HG03159 (cell line): ENCODE data around the gene TMEM38B.
"Not testable (repeated sequence)": the region's sequence is repeated elsewhere in the genome, so short reads cannot be mapped to it uniquely, and the experiment has no call there.

Experiments
- ATAC-seq: cut with Tn5 transposase; IDR thresholded peaks from one replicate; pipeline ENCODE4 v1.9.1; 2021; ENCODE audit warnings: mild to moderate bottlenecking, moderate library complexity; ENCODE audit not compliant: unreplicated experiment

TMEM38B gene

DNA sequence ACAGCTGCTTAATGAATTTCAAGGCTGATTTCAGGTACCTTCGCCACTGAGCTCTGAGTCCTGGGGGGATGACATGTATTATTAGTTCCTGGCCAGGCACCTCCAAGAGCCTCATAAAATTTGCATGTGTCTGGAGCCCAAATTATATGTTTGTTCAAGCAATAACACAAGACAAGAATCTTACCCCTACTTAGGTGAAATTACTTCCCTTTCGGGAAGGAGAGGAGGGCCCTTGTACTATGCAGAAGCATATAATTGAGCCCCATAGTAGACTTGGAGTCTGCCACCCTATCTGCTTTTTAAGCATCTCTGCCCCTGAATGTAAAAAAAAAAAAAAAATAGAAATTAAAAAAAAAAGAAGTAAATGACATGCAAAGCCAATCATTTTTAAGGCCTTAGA lies 13.0 kb upstream of the TMEM38B start:
- no peak for ATAC-seq

DNA sequence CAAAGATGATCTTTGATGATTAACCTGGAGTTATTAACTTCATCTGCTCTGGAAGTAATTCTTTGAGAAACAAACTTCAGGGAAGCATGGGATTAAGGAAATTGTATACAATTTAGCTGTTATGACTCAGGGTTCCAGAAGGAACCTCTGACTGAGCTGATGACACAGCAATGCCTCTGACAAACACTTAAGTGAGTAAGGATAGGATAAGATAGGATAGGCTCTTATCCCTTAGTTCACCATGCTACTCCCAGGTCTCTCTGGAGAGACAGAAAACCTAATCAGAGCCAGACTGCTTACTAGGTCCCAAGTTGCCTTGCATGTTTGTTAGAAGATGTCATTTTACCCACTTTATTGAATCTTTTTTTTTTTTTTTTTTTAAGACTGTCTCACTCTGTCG lies 12.6 kb upstream of the TMEM38B start:
- no peak for ATAC-seq

DNA sequence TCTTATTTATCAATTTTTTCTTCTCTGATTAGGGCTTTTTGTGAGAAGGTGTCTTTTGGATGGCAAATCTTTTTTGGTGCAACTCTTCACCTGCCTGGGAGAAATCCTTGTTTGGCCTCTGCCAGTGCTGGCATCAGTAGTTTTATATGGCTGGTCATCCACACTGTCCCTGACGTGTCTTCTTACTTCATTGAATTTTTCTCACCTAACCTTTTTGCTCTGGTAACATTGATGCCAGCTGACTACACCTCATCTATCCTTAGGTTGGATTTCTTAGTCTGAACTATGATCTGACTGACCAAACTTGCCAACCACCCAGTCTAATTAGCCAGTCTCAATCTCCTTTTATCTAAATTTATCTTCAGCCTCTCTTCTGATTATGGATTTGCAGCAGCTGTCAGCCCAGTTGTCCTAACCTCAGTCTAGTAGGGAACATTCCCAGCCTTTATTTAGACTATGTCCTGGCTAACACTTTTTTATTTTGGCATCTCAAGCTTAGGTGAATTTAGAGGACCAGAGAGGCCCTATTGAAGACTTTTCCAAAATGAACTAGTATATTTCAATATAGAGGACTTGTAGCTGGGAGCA lies 10.6 kb upstream of the TMEM38B start:
- no peak for ATAC-seq

DNA sequence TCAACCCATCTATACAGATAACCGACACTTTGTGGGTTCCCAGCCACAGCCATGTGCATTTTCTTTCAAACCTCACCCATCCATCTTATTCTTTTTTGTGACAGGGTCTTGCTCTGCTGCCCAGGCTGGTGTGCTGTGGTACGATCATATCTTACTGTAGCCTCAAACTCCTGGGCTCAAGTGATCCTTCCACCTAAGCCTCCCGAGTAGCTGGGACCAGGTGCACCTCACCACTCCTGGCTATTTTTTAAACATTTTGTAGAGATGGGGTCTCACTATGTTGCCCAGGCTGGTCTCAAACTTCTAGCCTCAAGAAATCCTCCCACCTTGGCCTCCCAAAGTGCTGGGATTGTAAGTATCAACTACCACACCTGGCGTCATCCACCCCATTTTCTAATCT lies 7.4 kb upstream of the TMEM38B start:
- ATAC-seq = no peak

DNA sequence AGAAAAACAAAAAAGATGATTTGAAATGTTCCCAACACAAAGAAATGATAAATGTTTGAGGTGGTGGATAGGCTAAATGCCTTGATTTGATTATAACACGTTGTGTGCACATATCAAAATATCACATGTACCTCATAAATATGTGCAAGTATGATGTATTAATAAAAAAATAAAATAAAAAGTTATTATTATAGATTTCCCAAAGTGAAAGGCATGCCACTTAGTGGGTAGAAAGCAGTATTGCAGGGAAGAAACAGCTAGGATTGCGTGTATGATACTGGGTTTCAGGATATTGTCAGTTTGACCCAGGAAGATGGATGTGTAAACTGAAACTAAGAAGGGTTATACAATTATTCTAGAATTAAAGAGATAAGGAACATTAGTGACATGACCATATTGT lies 3.6 kb upstream of the TMEM38B start:
- ATAC-seq = no peak

DNA sequence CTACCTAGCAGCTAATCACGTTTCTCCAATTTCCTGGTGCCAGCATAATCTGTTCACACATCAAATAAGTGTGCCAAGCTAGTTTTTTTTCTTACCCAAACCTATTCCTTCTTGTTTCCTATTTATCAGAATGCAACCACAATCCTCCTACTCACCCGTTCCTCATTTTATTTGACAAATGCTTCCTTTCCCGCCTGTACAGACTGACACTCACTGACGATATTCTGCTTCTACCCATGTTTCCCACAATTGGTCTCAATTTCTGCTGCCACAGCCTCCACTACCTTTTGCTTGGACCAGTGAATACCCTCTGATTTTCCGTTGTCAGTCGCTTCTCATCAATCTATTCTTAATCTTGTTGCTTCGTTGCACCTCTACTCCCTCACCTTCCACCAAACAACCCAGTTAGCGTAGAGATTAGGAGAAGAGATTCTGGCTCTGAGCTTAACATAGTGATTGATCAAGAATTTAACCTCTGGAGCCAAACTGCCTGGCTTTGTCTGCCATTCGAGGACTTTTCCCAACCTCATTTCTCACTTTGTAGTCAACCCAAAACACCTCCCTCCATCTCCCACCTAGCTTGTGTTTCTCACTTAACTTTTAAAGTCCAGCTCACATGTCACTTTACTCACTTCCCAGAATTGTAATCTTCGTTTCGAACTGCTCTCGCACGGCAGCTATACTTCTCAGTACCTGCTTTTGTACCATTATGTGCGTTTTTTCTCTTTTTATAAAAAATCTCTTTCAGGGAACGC lies 729 bp upstream of the TMEM38B start:
- ATAC-seq = peak; percentile 33

DNA sequence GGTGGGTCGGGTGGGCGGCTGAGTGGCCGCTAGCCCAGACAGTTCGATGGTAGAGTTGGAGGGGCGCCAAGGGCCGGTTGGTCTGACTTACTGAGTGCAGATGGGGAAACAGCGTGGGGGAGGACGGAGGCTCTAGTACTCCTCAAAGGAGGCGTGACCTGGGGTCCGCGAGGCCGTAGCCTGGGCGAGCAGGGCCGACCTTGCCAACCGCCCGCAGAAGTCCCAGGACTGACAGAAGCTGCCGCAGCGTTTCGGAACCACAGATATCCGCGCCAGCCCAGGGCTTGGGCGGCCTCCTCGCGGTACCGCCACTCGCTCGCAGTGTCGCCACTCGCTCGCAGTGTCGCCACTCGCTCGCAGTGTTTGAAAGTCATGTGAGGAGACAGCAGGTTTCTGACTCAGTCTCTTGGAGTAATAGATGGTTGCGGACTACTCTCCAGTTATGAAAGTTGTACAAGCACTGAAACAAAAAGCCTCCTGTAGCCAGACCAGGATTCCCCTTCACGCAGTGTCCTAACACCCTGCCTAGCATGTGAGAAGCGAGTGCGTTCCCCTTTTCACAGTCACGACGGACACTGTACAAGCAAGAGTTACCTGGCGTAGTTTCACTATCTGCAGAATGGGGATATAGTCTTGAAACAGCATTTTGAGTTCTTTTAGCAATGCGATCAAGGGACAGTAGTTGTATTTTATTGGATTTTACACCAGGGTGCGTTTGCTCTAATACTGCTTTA lies 674 bp downstream of the TMEM38B start:
- peak; percentile 58 for ATAC-seq

DNA sequence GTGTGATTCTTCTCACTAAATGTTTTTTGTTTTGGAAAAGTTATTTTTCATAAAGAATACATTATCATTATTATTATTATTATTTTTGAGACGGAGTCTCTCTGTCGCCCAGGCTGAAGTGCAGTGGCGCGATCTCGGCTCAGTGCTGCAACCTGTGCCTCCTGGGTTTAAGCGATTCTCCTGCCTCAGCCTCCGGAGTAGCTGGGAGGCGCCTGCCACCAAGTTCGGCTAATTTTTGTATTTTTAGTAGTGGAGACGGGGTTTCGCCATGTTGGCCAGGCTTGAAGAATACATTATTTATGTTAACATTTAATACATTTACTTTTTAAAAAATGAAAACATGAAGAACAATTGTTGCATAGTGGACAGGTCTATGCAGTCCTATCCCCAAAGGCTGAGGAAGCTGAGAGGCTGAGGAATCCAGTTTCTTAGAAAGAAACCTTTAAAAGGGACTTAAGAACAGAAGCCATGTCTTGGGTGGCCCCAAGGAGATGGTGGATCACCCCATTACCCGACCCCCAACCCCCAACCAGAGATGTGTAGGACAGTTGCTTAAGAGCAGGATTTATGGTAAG lies 2.0 kb downstream of the TMEM38B start:
- no peak for ATAC-seq

DNA sequence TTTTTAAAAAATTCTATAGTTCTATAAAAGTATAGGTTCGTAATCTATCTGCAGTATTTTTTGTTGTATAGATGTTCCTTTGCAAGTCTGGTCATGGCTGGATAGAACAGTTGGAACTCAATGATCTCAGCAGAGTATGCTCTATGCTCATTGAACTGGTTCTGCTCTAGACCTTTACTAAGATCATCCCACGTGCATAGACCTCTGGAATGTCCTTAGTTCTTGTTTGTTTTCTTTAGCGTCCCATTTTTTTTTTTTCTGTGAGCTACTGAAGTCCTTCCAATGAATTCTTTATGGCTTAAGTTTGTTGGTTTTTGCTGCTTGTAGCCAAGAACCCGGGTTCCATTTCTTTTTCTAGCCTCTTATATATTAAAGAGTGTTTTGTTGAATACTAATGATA lies 3.5 kb downstream of the TMEM38B start:
- no peak for ATAC-seq

DNA sequence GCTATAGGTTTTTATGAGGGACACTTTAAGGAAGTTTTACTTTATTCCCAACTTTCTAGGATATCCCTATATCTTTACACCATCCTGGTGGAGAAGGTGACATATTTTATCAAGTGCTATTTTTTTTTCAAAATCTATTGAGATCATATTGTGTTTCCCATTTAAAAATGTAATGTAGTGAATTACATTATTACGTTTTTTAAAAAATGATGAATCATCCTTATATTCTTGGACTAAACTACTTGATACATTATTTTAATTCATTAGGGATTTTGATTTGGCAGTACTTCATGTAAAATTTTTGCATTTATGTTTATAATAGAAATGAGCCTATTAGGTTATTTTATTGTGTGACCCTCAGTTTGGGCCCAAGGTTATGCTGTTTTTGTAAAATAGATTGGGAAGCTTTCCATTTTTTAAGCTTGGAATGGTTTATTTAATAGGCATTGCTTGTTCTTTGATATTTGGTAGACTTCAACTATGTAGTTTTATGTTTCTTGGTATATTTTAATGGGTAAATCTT lies 4.1 kb downstream of the TMEM38B start:
- no peak for ATAC-seq

DNA sequence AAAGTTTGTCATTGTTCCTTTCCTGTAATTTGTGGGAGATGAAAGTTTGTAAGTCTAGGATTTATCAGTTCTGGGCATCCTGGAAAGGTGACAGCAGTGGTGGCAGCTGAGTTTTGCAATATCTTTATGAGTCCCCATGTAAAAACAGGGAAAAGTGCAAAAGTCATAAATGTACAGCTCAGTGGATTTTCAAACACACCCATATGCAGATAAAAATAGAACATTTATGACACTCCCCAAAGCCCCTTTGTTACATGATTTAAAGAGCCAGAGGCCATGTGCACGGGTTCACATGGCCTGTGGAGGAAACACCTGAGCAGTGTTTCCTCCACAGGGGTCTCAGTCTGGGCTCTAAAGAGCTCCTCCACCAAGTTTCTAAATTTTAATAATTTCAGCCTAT lies 6.3 kb downstream of the TMEM38B start:
- ATAC-seq = no peak

DNA sequence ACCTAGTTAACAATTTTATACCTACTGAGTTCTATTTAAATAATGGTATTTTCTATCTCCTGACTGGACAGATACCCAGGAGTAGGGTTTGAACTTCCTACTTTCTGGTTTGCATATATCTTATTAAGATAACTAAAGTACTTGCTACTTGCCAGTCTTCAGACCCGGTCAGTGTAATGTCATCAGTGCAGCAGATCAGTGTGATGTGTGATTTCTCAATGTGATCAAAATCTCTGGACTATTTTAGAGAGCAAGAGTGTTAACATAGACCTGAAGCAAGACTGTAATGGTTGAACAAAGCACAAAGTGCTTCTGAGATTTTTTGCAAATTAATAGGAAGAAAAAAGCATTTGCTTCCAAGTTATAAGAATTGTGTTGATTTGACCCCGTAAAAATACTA lies 6.8 kb downstream of the TMEM38B start:
- no peak for ATAC-seq

DNA sequence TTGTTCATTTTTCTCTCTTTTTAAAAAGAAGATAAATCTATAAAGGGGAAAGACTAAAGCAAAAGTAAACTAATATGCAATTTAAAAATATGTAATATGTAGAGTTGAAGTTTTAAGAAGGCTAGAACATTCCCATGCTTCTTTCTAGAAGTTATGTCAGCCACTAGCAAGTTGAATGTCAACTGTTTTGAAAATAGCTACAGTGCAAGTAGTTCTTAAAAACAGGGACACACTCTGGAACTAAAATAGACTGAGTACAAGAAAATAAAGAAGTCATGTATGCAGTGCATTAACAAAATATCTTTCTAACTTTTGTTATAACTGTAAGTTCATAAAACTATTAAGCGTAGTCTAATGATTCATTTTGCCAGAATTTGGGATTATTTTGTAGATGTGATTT lies 7.9 kb downstream of the TMEM38B start:
- ATAC-seq = no peak

DNA sequence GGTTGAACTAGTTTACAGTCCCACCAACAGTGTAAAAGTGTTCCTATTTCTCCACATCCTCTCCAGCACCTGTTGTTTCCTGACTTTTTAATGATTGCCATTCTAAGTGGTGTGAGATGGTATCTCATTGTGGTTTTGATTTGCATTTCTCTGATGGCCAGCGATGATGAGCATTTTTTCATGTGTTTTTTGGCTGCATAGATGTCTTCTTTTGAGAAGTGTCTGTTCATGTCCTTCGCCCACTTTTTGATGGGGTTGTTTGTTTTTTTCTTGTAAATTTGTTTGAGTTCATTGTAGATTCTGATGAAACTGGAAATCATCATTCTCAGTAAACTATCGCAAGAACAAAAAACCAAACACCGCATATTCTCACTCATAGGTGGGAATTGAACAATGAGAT lies 9.3 kb downstream of the TMEM38B start:
- not testable (repeated sequence) for ATAC-seq

DNA sequence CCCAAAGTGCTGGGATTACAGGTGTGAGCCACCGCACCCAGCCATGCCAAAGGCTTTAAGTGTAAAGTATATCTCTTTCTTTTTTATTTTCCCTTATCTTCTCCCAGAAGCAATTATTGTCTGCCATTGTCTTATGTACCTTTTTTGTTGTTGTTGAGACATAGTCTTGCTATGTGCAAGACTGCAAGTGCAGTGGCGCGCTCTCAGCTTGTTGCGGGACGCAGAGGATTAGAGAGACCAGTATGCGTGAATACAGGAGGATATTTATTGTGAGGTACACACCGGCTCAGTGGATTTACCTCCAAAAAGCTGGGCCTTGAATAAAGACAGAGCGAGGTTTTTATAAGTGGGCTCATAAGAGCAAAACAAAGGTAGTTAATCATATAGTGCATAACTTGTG lies 11.8 kb downstream of the TMEM38B start:
- no peak for ATAC-seq

DNA sequence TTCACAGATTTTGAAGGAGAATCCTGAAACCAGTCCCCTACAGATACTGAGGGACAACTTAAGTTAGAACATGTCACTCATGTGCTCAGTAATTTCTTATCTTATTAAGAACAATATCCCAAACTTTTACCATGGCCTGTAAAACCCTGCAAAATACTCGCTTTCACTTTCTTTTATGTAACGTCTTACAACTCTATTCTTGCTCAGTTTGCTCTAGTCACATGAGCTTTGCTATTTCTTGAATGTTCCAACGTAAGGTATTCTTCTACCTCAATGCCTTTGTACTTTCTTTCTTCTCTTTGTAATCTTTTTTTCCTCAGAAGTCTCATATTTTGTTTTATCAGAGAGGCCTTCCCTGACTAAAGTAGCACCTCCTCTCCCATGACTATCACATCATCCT lies 14.1 kb downstream of the TMEM38B start:
- ATAC-seq = peak; percentile 59

DNA sequence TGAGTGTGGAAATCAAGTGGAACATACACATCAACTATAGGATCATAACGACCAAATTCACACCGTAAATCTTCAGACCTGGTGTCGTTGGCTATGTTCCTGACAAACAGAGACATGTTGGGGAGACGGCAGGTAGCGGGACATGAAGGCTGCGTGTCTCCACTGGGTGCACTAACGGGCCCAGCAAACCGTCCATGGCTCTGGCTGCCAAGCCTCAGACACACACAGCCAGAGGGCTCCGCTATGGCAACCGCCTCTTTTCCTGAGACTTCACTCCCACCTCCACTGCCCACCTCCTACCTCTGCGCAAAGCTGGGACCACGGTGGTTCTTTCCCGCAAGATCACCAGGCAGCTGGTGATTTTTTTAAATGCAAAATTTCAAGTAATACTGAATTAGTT lies 16.3 kb downstream of the TMEM38B start:
- ATAC-seq = no peak

DNA sequence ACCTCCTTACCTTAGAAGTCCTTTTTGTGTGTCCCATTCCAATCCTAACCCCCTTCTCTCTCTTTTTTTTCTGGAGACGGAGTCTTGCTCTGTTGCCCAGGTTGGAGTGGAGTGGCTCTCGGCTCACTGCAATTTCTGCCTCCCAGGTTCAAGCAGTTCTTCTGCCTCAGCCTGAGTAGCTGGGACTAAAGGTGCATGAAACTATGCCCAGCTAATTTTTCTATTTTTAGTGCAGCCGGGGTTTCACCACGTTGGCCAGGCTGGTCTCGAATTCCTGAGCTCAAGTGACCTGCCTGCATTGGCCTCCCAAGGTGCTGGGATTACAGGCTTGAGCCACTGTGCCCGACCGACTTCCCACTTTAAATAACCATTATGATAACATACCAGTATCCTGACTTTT lies 17.5 kb downstream of the TMEM38B start:
- no peak for ATAC-seq

DNA sequence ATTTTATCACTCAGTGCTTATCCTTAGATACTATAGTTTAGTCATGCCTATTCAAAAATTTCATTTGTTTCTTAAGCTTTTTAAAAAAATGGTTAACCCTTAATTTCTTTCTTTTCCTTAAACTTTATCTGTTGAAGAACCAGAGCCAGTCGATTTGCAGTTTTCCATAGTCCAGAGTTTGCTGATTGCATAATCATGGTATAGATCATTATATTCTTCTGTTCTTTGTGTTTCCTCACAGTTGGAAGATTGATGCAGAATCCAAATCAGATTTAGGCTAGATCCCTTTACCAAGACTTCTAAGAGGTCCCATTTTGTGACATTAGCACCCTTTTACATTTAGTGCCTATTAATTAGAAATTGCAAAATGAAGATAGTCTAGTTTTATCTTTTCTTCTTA lies 18.0 kb downstream of the TMEM38B start:
- no peak for ATAC-seq

DNA sequence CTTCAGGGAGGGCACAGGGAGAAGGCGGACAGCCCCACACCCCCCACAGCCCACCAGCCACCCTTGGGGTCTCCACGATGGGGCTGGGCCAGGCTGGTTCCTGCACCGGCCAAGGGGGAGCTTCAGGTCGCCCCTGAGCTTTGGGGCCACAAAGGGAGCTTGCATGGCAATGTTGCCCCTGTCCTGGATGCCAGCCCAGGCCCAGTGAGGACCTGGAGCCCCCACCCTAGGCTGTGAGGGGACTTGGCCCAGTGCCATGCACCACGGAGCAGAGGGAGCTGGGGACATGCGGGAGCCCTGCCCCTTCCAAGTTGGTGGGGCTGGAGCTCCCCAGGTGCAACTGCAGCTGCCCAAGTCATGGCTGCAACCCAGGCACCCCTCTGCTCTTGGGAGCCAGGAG lies 18.4 kb downstream of the TMEM38B start:
- no peak for ATAC-seq

DNA sequence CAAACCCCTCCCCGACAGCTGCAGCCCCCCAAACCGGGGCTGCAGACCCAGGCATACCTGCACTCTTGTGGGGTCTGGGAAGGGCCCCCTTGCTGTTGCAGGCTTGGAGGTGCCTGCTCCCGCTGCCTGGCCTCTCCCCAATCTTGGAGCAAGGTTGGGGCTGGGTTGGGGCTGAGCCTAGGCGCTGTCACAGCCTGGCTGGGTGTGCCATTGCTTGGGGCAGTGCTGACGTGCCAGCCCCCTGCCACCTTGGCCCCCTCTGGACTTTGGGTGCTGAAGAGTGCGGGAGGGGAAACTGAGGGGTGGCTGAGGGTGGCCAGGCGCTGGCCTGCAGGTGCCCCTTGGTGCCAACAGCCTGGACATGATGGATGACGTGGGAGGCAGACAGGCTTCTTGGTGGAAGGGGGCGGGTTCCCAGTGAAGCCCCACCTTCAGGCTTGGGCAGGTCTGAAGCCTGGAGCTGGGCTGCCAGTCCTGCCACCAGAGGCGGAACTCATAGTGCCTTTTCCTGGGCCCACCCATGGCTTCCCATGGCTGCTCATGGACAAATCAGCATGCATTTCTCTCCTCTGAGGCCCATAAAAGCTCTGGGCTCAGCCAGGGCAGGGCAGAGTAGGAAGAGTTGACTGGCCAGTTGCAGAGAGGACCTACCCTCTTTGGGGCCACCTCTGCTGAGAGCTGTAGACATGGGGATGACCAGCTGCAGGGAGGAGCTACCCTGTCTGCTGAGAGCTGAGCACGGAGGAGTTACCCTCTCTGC lies 19.1 kb downstream of the TMEM38B start:
- no peak for ATAC-seq
